Measurements from ENCODE around the gene ATXN1. TPM values are rescaled to one million over a fixed set of nuclear protein-coding genes. Genes with fewer than 3 reads are reported as not detected.

The ATXN1 gene
- polyA plus RNA-seq, 1 donor (not counting 4 experiments of a cell fraction or from before 2014, with no cell fraction given) = 9.7 TPM

DNA sequence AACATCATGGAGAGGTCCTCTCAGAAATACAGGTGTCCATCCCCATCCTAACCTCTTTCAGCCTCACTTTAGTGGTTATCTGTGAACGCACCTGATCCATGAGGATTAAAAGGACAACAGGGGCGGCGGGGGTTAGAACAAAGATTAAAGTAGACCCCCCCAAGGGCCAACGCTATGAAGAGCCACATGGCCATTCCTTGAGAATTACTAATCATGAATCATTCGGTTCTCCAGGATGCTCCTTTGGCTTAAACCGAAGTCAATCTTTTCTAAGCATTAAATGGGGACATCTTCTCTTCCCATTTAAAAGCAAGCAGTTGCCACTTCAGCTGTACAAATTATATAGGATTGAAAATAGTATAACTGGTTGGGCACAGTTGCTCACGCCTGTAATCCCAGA is 310.4 kb downstream of the ATXN1 start:
- dilution Hi-C loops (cut with MboI; ENCODE audit: extremely low pct_ligation_motif_present, low sequenced_read_pairs) = no loop called here
- Histone ChIP-seq H3K79me2 (ENCODE audit: control insufficient read depth, insufficient read depth, low read length) (no peaks in the 10 kb centered on the region), H3K9ac (ENCODE audit: control insufficient read depth, extremely low read depth, insufficient read depth, low read length) (no peak overlapping the region), H3K9me3 (ENCODE audit: control insufficient read depth, low read depth, low read length) (no peaks in the 10 kb centered on the region), H3K4me1 (ENCODE audit: control insufficient read depth, extremely low read depth, insufficient read depth, low read length) (no peaks in the 10 kb centered on the region), H3K9me1 (ENCODE audit: control insufficient read depth, extremely low read depth, insufficient read depth, low read length) (no peaks in the 10 kb centered on the region), H3K4me2 (ENCODE audit: control insufficient read depth, extremely low read depth, insufficient read depth, low read depth, low read length) (no peak overlapping the region), H3K36me3 (ENCODE audit: control insufficient read depth in 2 of 2, extremely low read depth in 1 of 2, insufficient read depth in 2 of 2, low read length in 2 of 2) (no peaks in the 10 kb centered on the region), H4K20me1 (ENCODE audit: control insufficient read depth, extremely low read depth, insufficient read depth, low read length) (no peaks in the 10 kb centered on the region), H3K27ac (ENCODE audit: control insufficient read depth, insufficient read depth, low read length) (no peak overlapping the region), H3K27me3 (ENCODE audit: control insufficient read depth, extremely low read depth, insufficient read depth, low read length) (no peaks in the 10 kb centered on the region), H3K4me3 (ENCODE audit: control insufficient read depth in 2 of 3, extremely low read depth in 1 of 3, insufficient read depth in 2 of 3, low read depth in 1 of 3, low read length in 3 of 3) (no peak overlapping the region), H2AFZ (ENCODE audit: control insufficient read depth, low read length) (no peak overlapping the region)
- TF ChIP-seq, protein P1, sequence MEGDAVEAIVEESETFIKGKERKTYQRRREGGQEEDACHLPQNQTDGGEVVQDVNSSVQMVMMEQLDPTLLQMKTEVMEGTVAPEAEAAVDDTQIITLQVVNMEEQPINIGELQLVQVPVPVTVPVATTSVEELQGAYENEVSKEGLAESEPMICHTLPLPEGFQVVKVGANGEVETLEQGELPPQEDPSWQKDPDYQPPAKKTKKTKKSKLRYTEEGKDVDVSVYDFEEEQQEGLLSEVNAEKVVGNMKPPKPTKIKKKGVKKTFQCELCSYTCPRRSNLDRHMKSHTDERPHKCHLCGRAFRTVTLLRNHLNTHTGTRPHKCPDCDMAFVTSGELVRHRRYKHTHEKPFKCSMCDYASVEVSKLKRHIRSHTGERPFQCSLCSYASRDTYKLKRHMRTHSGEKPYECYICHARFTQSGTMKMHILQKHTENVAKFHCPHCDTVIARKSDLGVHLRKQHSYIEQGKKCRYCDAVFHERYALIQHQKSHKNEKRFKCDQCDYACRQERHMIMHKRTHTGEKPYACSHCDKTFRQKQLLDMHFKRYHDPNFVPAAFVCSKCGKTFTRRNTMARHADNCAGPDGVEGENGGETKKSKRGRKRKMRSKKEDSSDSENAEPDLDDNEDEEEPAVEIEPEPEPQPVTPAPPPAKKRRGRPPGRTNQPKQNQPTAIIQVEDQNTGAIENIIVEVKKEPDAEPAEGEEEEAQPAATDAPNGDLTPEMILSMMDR (optimal IDR thresholded peaks at IDR 0.05 in 1 of 3, IDR thresholded peaks at IDR 0.05 in 1 of 3, conservative IDR thresholded peaks at IDR 0.05 in 1 of 3; ENCODE audit: extremely low read depth in 1 of 3, insufficient read depth in 2 of 3, low read length in 3 of 3) = no peak
- no peak for TF ChIP-seq EZH2 (IDR thresholded peaks at IDR 0.05; ENCODE audit: low read length)
- no peak for FAIRE-seq
- DNase-seq (ENCODE audit: low read depth, low spot score) = no peak

DNA sequence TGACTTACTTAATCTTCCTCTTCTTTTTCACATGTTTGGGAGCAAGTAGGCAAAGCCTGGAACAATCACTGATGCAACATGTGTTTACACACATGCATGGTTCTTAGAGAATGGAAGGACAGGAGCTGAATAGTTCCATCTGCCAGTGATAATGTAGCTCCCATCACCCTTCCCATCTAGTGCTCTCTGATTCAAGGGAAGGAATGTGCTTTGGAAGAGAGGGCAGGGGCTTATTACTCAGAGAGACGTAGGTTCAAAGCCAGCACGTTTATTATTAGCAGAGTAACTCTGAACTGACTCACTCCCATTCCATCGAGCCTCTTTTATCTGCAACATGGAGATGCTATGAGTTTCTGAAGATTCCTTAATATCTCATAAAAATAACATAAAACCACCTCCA is 311.0 kb downstream of the ATXN1 start:
- H3K9me1 ChIP-seq (ENCODE audit: control insufficient read depth, extremely low read depth, insufficient read depth, low read length) = no peaks in the 10 kb centered on the region
- H3K27ac ChIP-seq (ENCODE audit: control insufficient read depth, insufficient read depth, low read length) = no peak overlapping the region
- no peaks in the 10 kb centered on the region for H4K20me1 ChIP-seq (ENCODE audit: control insufficient read depth, extremely low read depth, insufficient read depth, low read length)
- no peak overlapping the region for H2AFZ ChIP-seq (ENCODE audit: control insufficient read depth, low read length)
- TF ChIP-seq, protein P1 (optimal IDR thresholded peaks at IDR 0.05 in 1 of 3, IDR thresholded peaks at IDR 0.05 in 1 of 3, conservative IDR thresholded peaks at IDR 0.05 in 1 of 3; ENCODE audit: extremely low read depth in 1 of 3, insufficient read depth in 2 of 3, low read length in 3 of 3) = no peak
- TF ChIP-seq EZH2 (IDR thresholded peaks at IDR 0.05; ENCODE audit: low read length) = no peak
- no peak for DNase-seq (ENCODE audit: low read depth, low spot score)
- FAIRE-seq = no peak
- no peak overlapping the region for H3K4me3 ChIP-seq (ENCODE audit: control insufficient read depth in 2 of 3, extremely low read depth in 1 of 3, insufficient read depth in 2 of 3, low read depth in 1 of 3, low read length in 3 of 3)
- no peaks in the 10 kb centered on the region for H3K4me1 ChIP-seq (ENCODE audit: control insufficient read depth, extremely low read depth, insufficient read depth, low read length)
- no peaks in the 10 kb centered on the region for H3K36me3 ChIP-seq (ENCODE audit: control insufficient read depth in 2 of 2, extremely low read depth in 1 of 2, insufficient read depth in 2 of 2, low read length in 2 of 2)
- no peak overlapping the region for H3K9ac ChIP-seq (ENCODE audit: control insufficient read depth, extremely low read depth, insufficient read depth, low read length)
- H3K9me3 ChIP-seq (ENCODE audit: control insufficient read depth, low read depth, low read length) = no peaks in the 10 kb centered on the region
- dilution Hi-C loops (cut with MboI; ENCODE audit: extremely low pct_ligation_motif_present, low sequenced_read_pairs) = no loop called here
- H3K79me2 ChIP-seq (ENCODE audit: control insufficient read depth, insufficient read depth, low read length) = no peaks in the 10 kb centered on the region
- no peaks in the 10 kb centered on the region for H3K27me3 ChIP-seq (ENCODE audit: control insufficient read depth, extremely low read depth, insufficient read depth, low read length)
- H3K4me2 ChIP-seq (ENCODE audit: control insufficient read depth, extremely low read depth, insufficient read depth, low read depth, low read length) = no peak overlapping the region

Measured in keratinocyte (primary cell).